HepG2 (cell line): ENCODE measurements around the gene CDK5RAP2.

ENCODE experiments used
- KLF12 ChIP-seq: sonication (generic); formaldehyde crosslinking; IDR thresholded peaks from 2 replicates; pipeline ENCODE4 v1.4.0; 2020; ENCODE audit warnings: missing genetic modification reagents, borderline replicate concordance
- PITX1 ChIP-seq: sonication (generic); formaldehyde crosslinking; IDR thresholded peaks from 2 replicates; pipeline ENCODE4 v1.5.1; 2020; ENCODE audit warnings: mild to moderate bottlenecking, missing genetic modification reagents
- POLR2AphosphoS5 ChIP-seq: IDR thresholded peaks from 2 replicates; pipeline ENCODE4 v1.6.1; 2012; ENCODE audit warnings: low read depth, low read length
- REST ChIP-seq, 2 experiments: IDR thresholded peaks; 2 replicates each; pipeline ENCODE4 v1.6.1; 2011 to 2012; ENCODE audit warnings: low read length in 2 of 2, borderline replicate concordance in 1 of 2, low read depth in 1 of 2, mild to moderate bottlenecking in 1 of 2, moderate library complexity in 1 of 2
- SMC3 ChIP-seq: IDR thresholded peaks from 2 replicates; pipeline ENCODE4 v1.6.1; 2011; ENCODE audit warnings: low read length, improper control_type of control experiment
- ZNF350 ChIP-seq: sonication (generic); formaldehyde crosslinking; IDR thresholded peaks from 2 replicates; pipeline ENCODE4 v1.4.0; 2020; ENCODE audit warnings: mild to moderate bottlenecking, low read depth, missing genetic modification reagents, borderline replicate concordance

GRCh38 chr9:120538339-120538738 is 41.6 kb downstream of the CDK5RAP2 start:
- no peak for TF ChIP-seq POLR2AphosphoS5
- no peak for TF ChIP-seq ZNF350 (CRISPR knock-in tag)
- no peak for TF ChIP-seq KLF12 (CRISPR knock-in tag)
- TF ChIP-seq REST (IDR thresholded peaks at IDR 0.05; ENCODE audit: borderline replicate concordance in 1 of 2, low read depth in 1 of 2, low read length in 2 of 2) = no peak
- no peak for TF ChIP-seq SMC3
- TF ChIP-seq PITX1 (CRISPR knock-in tag) = no peak
